Left ventricle myocardium superior (tissue), 1 donor: Measurements from ENCODE around the gene ACAN. TPM values are rescaled to one million over a fixed set of nuclear protein-coding genes. Genes with fewer than 3 reads are reported as not detected.
A peak's percentile ranks its signal among the peaks of the same experiment; 100 is the strongest.

Experiments
- ATAC-seq: fragments of 200-7000 bp; cut with Tn5 transposase; one replicate; pipeline ENCODE4 v1.9.1; 2020; ENCODE audit warnings: mild to moderate bottlenecking, moderate library complexity
- DNase-seq: peaks from one replicate; pipeline ENCODE4 v3.0.0-alpha.2; 2020
- intact Hi-C: fragments of 100-400 bp; cut with micrococcal nuclease; formaldehyde crosslinking; loops from one replicate; pipeline ENCODE4 v1.11.0; 2022
- total RNA-seq: library from RNA; stranded (reverse); fragmentation: NEBNext Ultra II Directional; extraction: Animal tissue kit (Norgen Biotek cat#: 25700); gene quantifications from one replicate; pipeline ENCODE4 v1.2.1, GENCODE V29; 2021
- donor health status: DM: no; HTN: yes; CAD: no; lungs with severe emphysema.

The ACAN gene
- total RNA-seq, 1 donor from 2014 or later, result 0.15 TPM

DNA sequence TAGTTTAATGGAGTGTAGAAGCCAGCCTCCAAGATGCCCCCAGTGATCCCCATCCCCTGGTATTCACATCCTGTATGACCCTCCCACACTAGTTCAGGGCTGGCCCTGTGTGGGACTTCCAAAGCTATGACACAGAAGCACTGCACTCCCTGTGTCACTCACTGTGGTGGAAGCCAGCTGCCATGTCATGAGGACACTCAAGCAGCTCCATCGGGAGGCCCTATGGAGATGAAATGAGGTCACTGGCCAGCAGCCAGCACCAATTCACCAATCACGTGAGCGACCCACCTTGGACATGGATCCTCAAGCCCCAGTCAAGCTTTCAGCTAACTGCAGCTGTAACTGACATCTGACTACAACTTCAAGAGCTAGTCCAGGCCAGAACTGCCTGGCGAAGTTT lies 3.9 kb upstream of the ACAN start:
- intact Hi-C loops, result no loop called here
- DNase-seq, result no peak
- ATAC-seq, result no peak

DNA sequence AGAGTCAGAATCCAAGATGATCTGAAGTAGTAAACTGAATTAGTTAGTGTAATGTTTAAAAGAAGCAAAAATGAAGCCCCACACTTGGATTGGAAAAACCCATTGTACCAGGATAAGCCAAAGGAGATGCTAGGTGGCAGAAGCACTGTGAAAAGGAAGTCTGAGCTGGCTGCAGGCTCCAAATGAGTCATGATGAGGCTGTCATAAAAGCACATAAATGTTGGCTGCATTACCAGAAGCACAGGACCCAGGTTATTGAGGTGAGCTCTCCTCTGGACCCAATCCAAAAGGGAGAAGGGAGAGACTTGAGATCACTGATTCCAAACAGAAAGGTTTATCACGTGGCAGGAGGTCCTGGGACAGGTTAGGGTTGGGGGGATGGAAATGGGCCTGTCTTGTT lies 3.2 kb upstream of the ACAN start:
- DNase-seq, result no peak
- intact Hi-C loops, result no loop called here
- no peak for ATAC-seq

DNA sequence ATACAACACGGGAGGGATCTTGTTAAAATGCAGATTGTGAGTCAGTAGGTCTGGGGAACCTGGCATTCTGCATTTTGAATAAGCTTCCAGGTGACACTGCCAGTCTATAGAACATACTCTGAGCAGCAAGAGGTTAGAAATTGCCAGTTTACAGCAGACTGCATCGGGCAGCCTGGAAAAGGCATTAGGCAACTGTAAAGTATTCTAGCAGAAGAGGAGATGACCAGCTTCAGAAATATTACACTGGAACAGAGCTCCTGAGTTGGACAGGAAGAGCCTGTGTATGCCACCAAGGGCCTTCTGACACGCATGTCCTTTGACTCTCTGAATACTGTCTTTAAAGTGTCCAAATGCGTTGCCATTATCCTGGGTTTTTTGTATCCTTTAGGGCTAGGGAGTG lies 2.5 kb upstream of the ACAN start:
- intact Hi-C loops, result no loop called here
- ATAC-seq (no peak), DNase-seq (no peak)

DNA sequence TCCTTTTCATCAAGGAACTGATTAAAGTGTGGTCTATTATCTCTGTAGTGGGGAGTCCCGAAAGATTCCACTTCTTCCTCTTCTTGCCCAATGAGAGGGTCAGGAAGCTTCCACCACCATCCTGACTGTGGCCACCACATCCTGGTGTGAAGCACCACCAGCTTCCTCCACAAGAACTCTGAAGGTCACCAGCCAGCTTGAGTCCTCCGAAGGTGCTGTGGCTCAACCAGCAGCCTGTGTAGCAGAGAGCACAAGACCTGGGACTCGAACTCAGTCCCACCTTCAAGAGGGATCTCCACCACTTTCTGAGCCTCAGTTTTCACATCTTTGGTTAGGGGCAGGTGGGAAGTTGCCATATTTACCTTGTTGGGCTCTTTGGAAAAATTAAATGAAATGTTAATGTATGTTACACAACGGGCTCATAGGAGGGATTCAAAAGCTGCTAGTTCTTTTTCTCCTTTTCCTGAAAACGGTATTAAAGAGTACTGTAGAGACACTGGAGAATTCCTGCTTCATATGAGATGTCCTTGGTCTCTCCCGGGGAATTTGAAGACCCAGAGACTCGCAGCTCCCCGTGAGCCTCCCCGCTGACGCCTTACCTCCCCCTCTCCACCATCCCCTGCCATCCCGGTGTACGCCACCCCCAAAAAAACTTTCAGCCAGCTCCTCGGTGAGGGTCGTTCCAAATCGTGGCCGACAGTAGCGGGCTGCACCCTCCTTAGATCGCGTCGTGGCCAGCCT lies 816 bp upstream of the ACAN start:
- no peak for ATAC-seq
- DNase-seq, result no peak
- intact Hi-C loops, result no loop called here

DNA sequence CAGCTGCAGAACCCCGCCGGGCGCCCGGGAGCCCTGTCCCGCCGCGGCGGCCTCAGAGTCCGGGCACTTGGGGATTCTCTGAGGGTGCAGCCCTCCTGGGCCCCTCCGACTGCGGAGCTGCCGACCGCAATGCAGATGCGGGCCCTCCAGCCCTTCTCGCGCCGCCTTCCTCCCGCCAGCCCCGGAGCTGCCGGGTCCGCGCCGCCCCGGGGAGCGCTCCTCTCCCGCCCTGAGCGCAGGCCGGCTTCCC lies 320 bp upstream of the ACAN start:
- DNase-seq (no peak), ATAC-seq (no peak)
- intact Hi-C loops, result no loop called here

DNA sequence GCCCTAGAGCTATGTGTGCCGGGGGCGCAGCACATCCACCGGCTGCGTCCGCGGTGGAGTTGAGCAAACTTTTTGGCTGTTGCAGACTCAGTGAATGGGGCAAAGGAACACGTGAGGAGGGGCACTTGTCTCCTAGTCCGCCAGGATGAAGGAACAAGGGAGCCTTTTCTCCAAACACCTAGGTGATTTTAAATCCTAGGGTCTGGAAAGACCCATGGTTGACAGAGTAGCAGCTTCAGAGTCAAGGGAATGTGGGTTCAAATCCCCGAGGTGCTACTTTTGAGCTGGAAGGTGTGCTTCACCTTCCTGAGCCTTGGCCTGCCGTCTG lies 648 bp downstream of the ACAN start:
- ATAC-seq (no peak), DNase-seq (no peak)
- intact Hi-C loops, result no loop called here

DNA sequence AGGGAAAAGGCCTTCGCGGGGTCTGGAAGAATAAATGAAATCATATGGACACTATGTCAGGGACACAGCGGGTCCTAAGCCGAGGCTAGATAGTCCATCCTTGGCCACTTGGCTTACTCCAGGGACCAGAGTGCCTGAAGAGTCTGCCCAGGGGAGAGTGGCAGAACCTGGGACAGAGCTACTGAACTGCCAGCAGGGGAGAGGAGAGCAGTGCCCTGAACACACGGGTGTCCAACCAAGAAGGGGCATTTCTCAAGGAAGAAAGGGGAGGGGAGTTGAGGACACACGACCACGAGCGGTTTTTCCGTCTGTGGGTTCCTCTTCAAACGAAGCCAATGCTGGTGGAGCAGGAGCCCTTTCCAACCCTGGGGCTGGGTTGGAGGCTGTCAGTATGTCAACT lies 1.0 kb downstream of the ACAN start:
- ATAC-seq, result no peak
- intact Hi-C loops, result no loop called here
- DNase-seq, result no peak

DNA sequence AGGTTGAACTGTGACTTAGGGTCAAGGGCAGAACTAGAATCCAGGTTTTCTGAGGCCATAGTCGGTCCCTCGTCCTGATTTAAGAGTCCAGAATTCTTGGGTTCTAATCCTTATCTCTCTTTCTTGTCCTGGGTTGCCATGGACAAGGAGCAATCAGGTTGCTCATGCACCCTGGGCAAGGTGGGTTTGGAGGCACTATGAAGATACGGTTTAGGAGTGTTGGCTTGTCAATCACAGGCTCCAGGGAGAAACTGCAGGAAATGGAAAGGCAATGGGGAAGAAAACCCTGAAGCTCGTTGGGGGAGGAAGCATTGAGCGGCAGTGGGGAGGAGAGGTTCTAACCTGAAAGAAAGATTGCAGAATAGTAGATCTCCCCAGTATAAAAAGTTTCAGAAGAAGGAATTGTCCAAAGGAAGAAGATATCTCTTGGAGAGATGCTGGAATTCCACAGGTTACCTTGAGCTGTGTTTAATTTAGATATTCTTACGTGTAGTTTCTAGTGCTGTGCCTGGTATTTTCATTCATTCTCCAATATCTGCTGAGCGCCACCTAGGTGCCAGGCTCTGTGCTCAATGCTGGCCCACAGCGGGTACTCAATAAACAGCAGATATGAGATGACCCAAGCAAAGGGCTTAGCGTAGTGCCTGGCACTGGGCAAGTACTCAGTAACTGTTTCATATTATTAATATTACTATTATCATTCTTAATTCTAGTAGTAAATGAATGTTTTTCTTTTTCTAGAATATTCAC lies 2.0 kb downstream of the ACAN start:
- ATAC-seq, result no peak
- intact Hi-C loops, result no loop called here
- no peak for DNase-seq

DNA sequence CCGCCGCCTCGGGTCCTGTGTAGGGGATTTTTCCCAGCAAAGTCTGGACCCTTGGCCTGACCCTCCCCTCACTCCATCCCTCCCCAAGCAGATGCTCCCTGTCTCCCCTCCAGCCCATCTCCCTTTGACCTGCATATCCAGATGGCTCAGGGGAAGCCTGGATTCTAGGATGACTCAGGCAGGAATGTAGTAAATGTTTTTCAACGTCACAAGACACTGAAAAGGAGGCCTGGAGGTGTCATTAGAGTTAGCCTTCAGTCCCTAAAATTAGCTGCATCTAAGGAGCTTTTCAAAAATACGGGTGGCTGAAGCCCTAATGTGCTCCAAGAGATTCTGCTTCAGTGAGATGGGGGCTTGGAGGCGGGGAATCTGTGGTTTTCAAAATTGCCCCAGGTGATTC lies 7.2 kb downstream of the ACAN start:
- intact Hi-C loops, result no loop called here
- ATAC-seq, result no peak

DNA sequence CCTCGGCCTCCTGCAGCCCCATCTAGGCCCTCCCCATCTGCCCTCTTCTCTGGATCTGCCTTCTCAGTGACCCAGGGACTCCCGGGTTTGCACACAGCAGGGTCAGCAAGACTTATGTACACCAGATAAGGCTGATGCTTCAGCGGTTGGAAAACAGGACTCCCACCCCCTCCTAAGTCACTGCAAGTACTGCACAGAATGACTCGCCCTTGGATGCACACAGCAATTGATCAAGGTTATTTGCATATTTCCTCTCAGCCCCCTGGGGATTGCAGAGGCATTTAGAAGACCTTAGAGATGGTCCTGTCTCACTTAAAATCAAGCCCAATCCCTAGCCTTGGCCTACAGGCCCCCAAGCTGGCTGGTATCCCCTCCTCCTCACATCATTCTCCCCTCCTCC lies 8.9 kb downstream of the ACAN start:
- intact Hi-C loops, result no loop called here
- DNase-seq (no peak), ATAC-seq (no peak)

More for the DNA sequence above, 7.2 kb downstream of the ACAN start:
- no peak for DNase-seq

DNA sequence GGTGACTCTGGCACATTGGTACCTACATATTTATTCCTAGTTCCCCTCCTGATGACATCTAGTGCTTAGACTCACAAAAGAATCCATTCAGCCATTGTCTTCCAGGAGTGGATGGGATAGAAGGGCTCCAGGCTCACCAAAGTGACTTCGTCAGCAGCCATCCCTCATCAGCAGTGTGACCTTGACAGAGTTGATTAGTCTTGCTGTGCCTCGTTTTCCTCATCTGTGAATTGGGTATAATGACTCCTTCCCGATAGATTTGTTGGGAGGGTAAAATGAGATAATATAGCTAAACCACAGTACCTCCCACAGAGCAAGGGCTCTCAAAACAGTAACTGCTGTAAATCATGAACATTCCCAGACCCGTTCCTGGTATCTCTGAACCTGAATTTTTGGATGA lies 10.7 kb downstream of the ACAN start:
- DNase-seq, result no peak
- no peak for ATAC-seq
- intact Hi-C loops, result no loop called here

DNA sequence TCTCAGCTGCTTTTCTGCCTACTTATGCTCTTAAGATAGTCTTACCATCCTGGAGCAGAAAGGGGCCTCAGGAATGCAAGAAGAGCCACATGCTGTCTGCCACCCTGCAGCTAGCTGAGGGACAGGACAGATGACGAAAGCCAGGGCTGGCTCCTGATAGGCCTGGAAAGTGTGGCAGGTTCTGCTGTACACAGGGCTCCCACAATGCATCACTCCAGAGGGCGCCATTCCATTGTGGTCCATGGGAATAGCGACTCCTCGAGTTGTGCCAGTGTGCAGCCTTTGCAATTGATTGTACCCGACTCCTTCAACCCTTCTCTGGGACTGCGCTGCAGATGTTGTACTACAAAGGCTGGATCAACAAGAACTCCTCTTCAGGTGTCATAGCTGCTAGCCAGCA lies 11.2 kb downstream of the ACAN start:
- intact Hi-C loops, result no loop called here
- ATAC-seq (no peak), DNase-seq (no peak)

DNA sequence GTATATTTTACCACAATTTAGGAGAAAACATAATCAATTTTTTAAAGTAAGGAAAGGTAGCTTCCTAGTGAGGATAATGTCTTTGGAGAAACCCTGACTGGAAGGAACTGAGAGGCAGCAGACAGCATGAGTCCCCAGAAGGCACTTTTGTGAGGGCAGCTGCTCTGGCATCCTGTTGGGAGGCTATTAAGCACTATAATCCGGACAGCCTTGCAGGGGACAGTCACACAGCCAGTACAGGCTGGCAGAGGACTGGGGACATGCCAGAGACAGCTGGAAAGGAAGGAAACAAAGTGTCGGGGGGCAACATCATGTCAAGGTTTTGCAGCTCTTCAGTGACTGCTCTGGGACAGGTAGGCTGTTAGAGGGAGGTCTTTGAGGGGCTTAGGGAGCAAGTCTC lies 15.7 kb downstream of the ACAN start:
- intact Hi-C loops, result no loop called here
- no peak for ATAC-seq

DNA sequence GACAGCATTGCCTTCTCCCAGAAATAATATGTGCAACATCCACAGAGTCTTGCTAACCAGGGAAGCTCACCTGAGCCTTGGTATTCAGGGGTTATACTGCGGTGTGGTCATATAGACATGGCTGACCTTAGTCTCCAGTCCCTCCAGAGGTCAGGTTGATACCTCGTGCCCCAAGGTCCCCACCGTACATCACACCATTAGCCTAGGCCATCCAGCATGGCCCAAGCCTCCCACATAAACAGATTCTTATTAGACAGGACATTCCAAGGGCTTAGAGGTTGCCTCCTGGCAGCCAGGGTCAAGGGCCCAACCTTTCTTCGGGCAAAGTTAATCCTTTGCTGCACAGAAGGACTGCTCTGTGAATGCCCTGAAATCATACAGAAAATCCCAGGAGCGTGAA lies 18.8 kb downstream of the ACAN start:
- intact Hi-C loops, result no loop called here
- DNase-seq (no peak), ATAC-seq (no peak)

More for the DNA sequence above, 15.7 kb downstream of the ACAN start:
- DNase-seq, result no peak

DNA sequence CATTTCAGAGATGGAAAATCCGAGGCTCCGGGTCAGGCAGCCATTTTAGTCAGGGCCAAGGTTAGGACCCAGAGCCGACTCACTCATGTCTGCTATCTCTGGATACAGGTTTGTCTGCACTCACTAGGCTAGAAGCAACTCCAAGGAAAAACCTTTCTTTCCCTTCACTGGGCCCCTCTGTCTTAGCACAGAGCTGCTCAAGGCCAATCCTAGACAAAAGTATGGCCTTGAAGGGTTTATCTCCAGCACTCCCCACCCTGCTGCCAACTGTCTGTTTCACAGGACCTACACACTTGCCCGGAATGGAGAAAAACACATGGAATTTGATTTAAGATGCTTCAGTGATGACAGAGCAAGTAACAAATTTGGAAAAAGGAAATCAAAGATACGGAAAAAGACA lies 25.6 kb downstream of the ACAN start:
- intact Hi-C loops, result no loop called here
- DNase-seq, result no peak
- no peak for ATAC-seq

DNA sequence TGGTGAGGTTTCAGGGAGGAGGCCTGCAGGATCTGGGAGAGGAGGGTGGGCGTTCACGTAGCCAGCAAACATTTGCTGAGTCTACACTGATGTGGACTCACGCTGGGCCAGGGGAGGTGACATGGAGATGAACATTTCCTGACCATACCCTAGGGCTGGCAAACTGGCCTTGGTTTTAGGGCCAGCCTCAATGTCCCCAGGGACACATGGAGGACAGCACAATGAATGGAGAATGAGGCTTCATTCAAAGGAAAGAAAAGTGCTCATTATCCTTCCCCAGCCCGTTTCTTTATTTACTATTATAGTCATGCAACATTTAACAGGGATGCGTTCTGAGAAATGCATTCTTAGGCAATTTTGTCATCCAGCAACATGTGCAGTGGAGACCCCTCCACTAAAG lies 26.8 kb downstream of the ACAN start:
- intact Hi-C loops, result no loop called here
- DNase-seq (no peak), ATAC-seq (no peak)

DNA sequence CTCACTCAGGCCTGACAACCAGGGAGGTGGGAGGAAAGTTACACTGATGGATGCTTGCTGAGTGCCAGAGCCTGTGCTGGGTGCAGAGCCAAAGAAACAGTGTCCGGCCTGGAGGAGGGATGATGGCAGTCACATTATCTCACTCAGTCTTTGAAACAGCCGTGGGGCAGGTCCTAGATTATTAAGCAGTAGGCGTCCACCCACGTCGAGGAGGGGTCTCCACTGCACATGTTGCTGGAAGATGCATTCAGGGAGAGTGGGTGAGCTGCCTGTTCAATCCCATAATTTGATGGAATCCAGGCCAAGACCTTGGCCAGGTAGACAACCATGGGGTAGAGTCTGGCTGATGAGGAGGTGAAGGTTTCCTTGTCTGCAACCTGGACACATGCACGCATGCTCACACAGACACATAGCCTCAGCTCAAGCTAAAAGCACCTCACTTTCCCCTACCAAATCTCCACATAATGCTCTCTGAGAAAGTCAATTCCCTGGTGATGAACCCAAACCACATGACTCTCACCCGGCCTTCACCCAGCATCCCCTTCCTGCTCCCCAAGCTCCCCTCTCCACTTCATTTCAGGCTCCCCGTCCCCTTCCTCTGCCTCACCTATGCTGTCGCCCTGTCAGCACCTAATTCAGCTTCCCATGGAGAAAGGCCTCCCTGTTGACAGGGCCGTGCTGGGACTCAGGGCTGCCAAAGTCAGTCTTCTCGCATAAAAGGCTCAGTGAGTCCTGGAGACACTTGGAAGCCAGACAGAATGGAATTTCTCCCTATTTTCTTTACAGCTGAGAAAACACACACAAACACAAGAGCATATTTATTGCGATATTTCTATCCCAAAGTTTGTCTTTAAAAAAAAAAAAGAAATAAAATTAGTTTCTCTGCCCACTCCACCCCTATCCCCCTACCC lies 29.8 kb downstream of the ACAN start:
- DNase-seq (no peak), ATAC-seq (no peak)
- intact Hi-C loops, result no loop called here

DNA sequence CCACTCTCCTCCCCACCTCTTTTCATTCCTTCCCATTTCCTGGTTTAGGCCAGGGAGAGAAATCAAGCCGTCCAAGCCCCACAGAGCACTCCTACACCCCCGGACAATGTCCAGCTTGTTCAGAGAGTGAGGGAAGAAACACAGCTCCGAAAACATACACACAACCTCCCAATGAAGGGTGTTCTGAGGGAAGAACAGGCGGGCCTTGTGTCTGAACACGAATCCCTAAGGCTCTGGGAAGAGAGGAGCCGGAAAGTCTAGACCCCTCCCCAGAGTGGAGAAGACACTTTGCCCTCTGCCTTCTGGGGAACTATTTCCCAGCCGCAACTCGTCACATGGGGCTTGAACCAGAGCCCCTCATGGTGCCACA lies 30.5 kb downstream of the ACAN start:
- no peak for DNase-seq
- no peak for ATAC-seq
- intact Hi-C loops, result no loop called here

DNA sequence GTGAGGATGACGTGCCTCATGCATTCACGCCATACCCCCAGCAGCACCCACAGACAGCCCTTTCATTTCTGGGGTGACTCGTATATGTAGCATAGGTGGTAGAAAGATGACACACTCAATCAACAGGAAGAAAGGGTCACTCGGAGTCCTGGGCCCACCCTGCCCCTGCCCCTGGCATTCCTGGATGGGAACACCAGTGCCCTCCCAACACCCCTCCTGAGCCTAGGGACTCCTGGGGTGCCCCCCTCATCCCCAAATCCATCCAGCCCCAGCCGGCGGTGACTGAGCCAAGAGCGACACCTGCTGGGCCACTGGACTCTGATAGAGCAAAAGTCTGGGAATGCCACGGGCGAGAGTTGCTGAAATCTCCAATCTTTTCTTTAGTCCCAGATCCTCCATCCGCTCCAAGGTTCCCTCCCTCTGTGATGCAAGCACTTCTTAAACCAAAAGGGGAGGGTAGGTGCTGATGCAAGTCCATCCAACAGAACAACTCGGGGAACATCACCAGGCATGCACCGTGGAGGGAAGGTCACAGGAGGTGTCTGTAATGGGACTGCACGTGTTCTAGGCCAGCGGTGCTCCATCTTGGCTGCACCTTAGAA lies 31.1 kb downstream of the ACAN start:
- intact Hi-C loops, result no loop called here
- DNase-seq, result peak; percentile 66
- ATAC-seq, result peak; percentile 73

DNA sequence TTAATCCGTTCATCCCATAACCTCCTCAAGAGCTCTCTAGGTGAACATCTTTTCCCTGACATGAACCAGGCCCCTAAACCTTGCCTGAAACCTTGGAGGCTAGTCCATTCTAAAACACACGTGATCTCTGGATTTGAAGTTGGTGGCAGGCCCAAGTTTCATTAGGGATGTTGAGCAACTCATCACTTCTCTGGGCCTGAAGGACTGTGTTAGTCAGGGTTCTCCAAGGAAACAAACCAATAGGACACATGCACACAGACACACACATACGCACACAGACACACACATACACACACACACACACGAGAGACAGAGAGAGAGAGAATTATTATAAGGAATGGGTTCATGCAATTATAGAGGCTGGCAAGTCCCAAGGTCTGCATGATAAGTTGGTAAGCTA lies 31.9 kb downstream of the ACAN start:
- DNase-seq (no peak), ATAC-seq (no peak)
- intact Hi-C loops, result no loop called here
